Panc1 (cell line): ENCODE results near the gene PYHIN1.

Experiments
- CTCF ChIP-seq: fragments of 450-650 bp; IDR thresholded peaks from 2 replicates; pipeline ENCODE4 v1.5.1; 2017; ENCODE audit warnings: mild to moderate bottlenecking
- POLR2AphosphoS5 ChIP-seq: IDR thresholded peaks from 2 replicates; pipeline ENCODE4 v1.6.1; 2012; ENCODE audit warnings: mild to moderate bottlenecking, low read depth, low read length, moderate library complexity
- REST ChIP-seq, 2 experiments: IDR thresholded peaks; 2 replicates each; pipeline ENCODE4 v1.6.1; 2011 to 2012; ENCODE audit warnings: low read depth in 2 of 2, control low read depth in 1 of 2, low read length in 1 of 2, mild to moderate bottlenecking in 1 of 2, moderate library complexity in 1 of 2; ENCODE audit not compliant: insufficient read depth in 1 of 2
- SIN3A ChIP-seq: IDR thresholded peaks from 2 replicates; pipeline ENCODE4 v1.6.1; 2012; ENCODE audit warnings: low read depth, mild to moderate bottlenecking, low read length, moderate library complexity, borderline replicate concordance; ENCODE audit not compliant: insufficient read depth

- no peak for TF ChIP-seq CTCF
- TF ChIP-seq POLR2AphosphoS5 = no peak
- TF ChIP-seq SIN3A = no peak
- no peak for TF ChIP-seq REST (IDR thresholded peaks at IDR 0.05; ENCODE audit: insufficient read depth in 1 of 2, low read depth in 2 of 2, low read length in 1 of 2)
Measured at GRCh38 chr1:159000625-159001024, 69.3 kb downstream of the PYHIN1 start.
